K562 (cell line): ENCODE measurements around the gene SPOUT1. TPM values are rescaled to one million over a fixed set of nuclear protein-coding genes. Genes with fewer than 3 reads are reported as not detected.

Experiments used
- ATAC-seq: fragments of 200-7000 bp; cut with Tn5 transposase; 3 replicates; pipeline ENCODE4 v1.9.1; 2020; ENCODE audit warnings: moderate library complexity
- BruUV-seq: library from RNA; stranded (reverse); fragments of 400-500 nt; replicated peaks from 2 replicates; lab custom pipeline; 2021; lab: Mats Ljungman, UMichigan
- CTCF ChIA-PET: fragments of 300-600 bp; formaldehyde crosslinking; extraction: SDS; loops from one replicate; lab custom pipeline; 2021; ENCODE audit warnings: low intra/inter-chr PET ratio; lab: Yijun Ruan, JAX
- POLR2A ChIA-PET: fragments of 300-600, 350-650 bp; sonication (Branson Sonifier 250); formaldehyde crosslinking; extraction: SDS; loops from one replicate; lab custom pipeline; 2021; ENCODE audit warnings: antibody characterized with exemption, inconsistent platforms; lab: Yijun Ruan, JAX
- DNase-seq, 4 experiments: peaks; one replicate each; pipeline versions ENCODE4 v3.0.0 to v3.0.0-alpha.2; 2011 to 2018; ENCODE audit warnings: low spot score in 3 of 4, mixed read lengths in 3 of 4; ENCODE audit errors: extremely low read depth in 1 of 4
- FAIRE-seq: peaks from 2 replicates; lab custom pipeline; 2011; peaks lifted over from hg19 to GRCh38; lab: Jason Lieb, UNC
- H2AFZ ChIP-seq: 2 replicates; pipeline ENCODE4 v1.6.0; 2011; ENCODE audit warnings: low read depth, low read length, control low read depth, inconsistent platforms
- H3K27ac ChIP-seq: fragments of 200-600 bp; 3 replicates; pipeline ENCODE4 v1.8.0; 2011; ENCODE audit warnings: low read depth, mild to moderate bottlenecking, control low read depth, inconsistent platforms, low read length, moderate library complexity, mixed read lengths; ENCODE audit errors: extremely low read depth
- H3K27me3 ChIP-seq, 2 experiments: fragments of 300-600 bp in 1 of 2; 2 replicates in 1 of 2; 3 replicates in 1 of 2; pipeline versions ENCODE4 v1.6.0 to v1.8.0; 2011; ENCODE audit warnings: inconsistent platforms in 2 of 2, low read length in 2 of 2, mild to moderate bottlenecking in 1 of 2, mixed read lengths in 1 of 2, moderate library complexity in 1 of 2; ENCODE audit not compliant: control insufficient read depth in 2 of 2, insufficient read depth in 2 of 2
- H3K36me3 ChIP-seq: fragments of 300-600 bp; 3 replicates; pipeline ENCODE4 v1.8.0; 2011; ENCODE audit warnings: mild to moderate bottlenecking, low read length, inconsistent platforms; ENCODE audit not compliant: control insufficient read depth, insufficient read depth
- H3K4me1 ChIP-seq, 2 experiments: fragments of 200-600 bp in 1 of 2; replicated peaks in 1 of 2; 2 replicates in 1 of 2; 3 replicates in 1 of 2; pipeline versions ENCODE4 v1.5.1 to v1.8.0; 2011; ENCODE audit warnings: inconsistent platforms in 2 of 2, low read length in 2 of 2, mild to moderate bottlenecking in 1 of 2, mixed read lengths in 1 of 2, moderate library complexity in 1 of 2; ENCODE audit not compliant: control insufficient read depth in 2 of 2, insufficient read depth in 2 of 2
- H3K4me2 ChIP-seq: 2 replicates; pipeline ENCODE4 v1.6.1; 2011; ENCODE audit warnings: low read length, control low read depth, inconsistent platforms, mixed read lengths; ENCODE audit not compliant: insufficient read depth
- H3K4me3 ChIP-seq: fragments of 200-600 bp; sonication (generic), shearing (Covaris generic); 2 replicates; pipeline ENCODE4 v1.5.1; 2016; ENCODE audit warnings: control low read depth, inconsistent platforms
- H3K79me2 ChIP-seq: fragments of 200-600 bp; 3 replicates; pipeline ENCODE4 v1.8.0; 2011; ENCODE audit warnings: low read length, inconsistent platforms; ENCODE audit not compliant: control insufficient read depth, insufficient read depth
- H3K9ac ChIP-seq, 2 experiments: 2 replicates each; pipeline versions ENCODE4 v1.6.0 to v1.6.1; 2011; ENCODE audit warnings: low read depth in 2 of 2, low read length in 2 of 2, control low read depth in 1 of 2, inconsistent platforms in 1 of 2, mild to moderate bottlenecking in 1 of 2, mixed read lengths in 1 of 2; ENCODE audit not compliant: insufficient read depth in 1 of 2
- H3K9me1 ChIP-seq: one replicate; pipeline ENCODE4 v1.6.0; 2011; ENCODE audit warnings: inconsistent platforms, mild to moderate bottlenecking, low read length, moderate library complexity; ENCODE audit not compliant: control insufficient read depth, insufficient read depth
- H3K9me3 ChIP-seq: replicated peaks from 2 replicates; pipeline ENCODE4 v1.5.1; 2011; ENCODE audit warnings: low read depth, low read length, inconsistent platforms; ENCODE audit not compliant: control insufficient read depth, insufficient read depth
- H4K20me1 ChIP-seq: replicated peaks from 2 replicates; pipeline ENCODE4 v1.6.1; 2011; ENCODE audit warnings: low read length, inconsistent platforms, mixed read lengths; ENCODE audit not compliant: control insufficient read depth, insufficient read depth
- ERF ChIP-seq: fragments of 450-650 bp; formaldehyde crosslinking; IDR thresholded peaks from 2 replicates; pipeline ENCODE4 v1.4.0; 2020; ENCODE audit warnings: mild to moderate bottlenecking, mixed read lengths
- HDAC2 ChIP-seq: fragments of 450-650 bp; IDR thresholded peaks from 2 replicates; pipeline ENCODE4 v1.6.1; 2016; ENCODE audit warnings: mild to moderate bottlenecking
- LCOR ChIP-seq: sonication (generic); formaldehyde crosslinking; IDR thresholded peaks from 2 replicates; pipeline ENCODE4 v1.8.0; 2022; ENCODE audit warnings: mild to moderate bottlenecking, missing genetic modification reagents
- MGA ChIP-seq: fragments of 450-650 bp; IDR thresholded peaks from 2 replicates; pipeline ENCODE4 v1.6.1; 2016; ENCODE audit warnings: mild to moderate bottlenecking, moderate library complexity
- NKRF ChIP-seq: fragments of 450-650 bp; IDR thresholded peaks from 2 replicates; pipeline ENCODE4 v1.6.1; 2016; ENCODE audit warnings: borderline replicate concordance
- TGIF2 ChIP-seq: sonication (generic); formaldehyde crosslinking; IDR thresholded peaks from 2 replicates; pipeline ENCODE4 v1.8.1; 2022; ENCODE audit warnings: mild to moderate bottlenecking, missing genetic modification reagents, moderate library complexity
- ZNF174 ChIP-seq: fragments of 250-450 bp; sonication (Bioruptor Pico); IDR thresholded peaks from 2 replicates; pipeline ENCODE4 v1.4.0; 2020; ENCODE audit warnings: mild to moderate bottlenecking
- WGBS: fragments of 100-300 bp; shearing (Covaris generic); methylation state at CpG from one replicate; pipeline ENCODE4 v1.1.6; 2016; ENCODE audit warnings: low coverage, mixed read lengths; ENCODE audit not compliant: insufficient coverage; ENCODE audit errors: missing lambda C conversion rate; 5-methylcytosine and 5-hydroxymethylcytosine counted together
- in situ Hi-C: fragments of 300-500 bp; cut with MboI; formaldehyde crosslinking; loops from 4 replicates; pipeline ENCODE4 v1.15.0; 2018; ENCODE audit warnings: inconsistent platforms, mixed read lengths
- intact Hi-C: fragments of 100-400 bp; cut with micrococcal nuclease; formaldehyde crosslinking; loops from 2 replicates; pipeline ENCODE4 v1.14.2; 2022
- polyA plus RNA-seq, 8 experiments: library from polyadenylated mRNA; depleted of rRNA in 4 of 8; stranded (reverse) in 5 of 8; unstranded in 3 of 8; fragments of >200 nt; fragmentation: Nextera tagmentation in 2 of 8; fragmentation: Illumina TruSeq in 1 of 8; extraction: Ambion mirVana in 2 of 8; extraction: Trizol in 1 of 8; gene quantifications; 2 replicates each; pipeline versions ENCODE4 v1.2.1 to v1.2.3, GENCODE V29; 2011 to 2014; ENCODE audit warnings: inconsistent platforms in 1 of 8, missing spikeins in 1 of 8
- total RNA-seq, 7 experiments: library from RNA; depleted of rRNA in 6 of 7; stranded (reverse); fragments of >200 nt in 6 of 7; fragmentation: Illumina TruSeq in 2 of 7; extraction: Trizol in 2 of 7; gene quantifications; 2 replicates each; pipeline versions ENCODE4 v1.2.1 to v1.2.3, GENCODE V29; 2011 to 2021; ENCODE audit warnings: low replicate concordance in 1 of 7
- TF ChIP-seq, protein P1 (sequence below): fragments of 450-650 bp; IDR thresholded peaks from 2 replicates; pipeline ENCODE4 v1.6.1; 2018; ENCODE audit warnings: mild to moderate bottlenecking, low read depth; ENCODE audit not compliant: partially characterized antibody

The SPOUT1 gene
- total and polyA plus RNA-seq, 9 of the 15 experiments (the other 6 are each of a cell fraction or from before 2014, with no cell fraction given): 10.6 to 121 (median 37.4) TPM

- ATAC-seq: no peak
- Histone ChIP-seq H3K4me2 (no peak overlapping the region), H4K20me1 (no peaks in the 10 kb centered on the region), H3K4me1 (peaks cover 9% of the 10 kb centered on the region in 2 experiments; a peak in 4 of 5 replicates), H3K4me3 (no peak overlapping the region), H3K9me1 (peaks cover 10% of the 10 kb centered on the region), H3K9me3 (no peaks in the 10 kb centered on the region), H3K9ac (no peak overlapping the region), H3K79me2 (no peaks in the 10 kb centered on the region), H2AFZ (no peak overlapping the region), H3K36me3 (peaks cover 15% of the 10 kb centered on the region), H3K27me3 (no peaks in the 10 kb centered on the region), H3K27ac (no peak overlapping the region)
- CTCF ChIA-PET: no interaction called here
- DNase-seq: no peak
- POLR2A ChIA-PET: interaction anchor here (0.7 kb wide), 1 partner anchor 890 kb away, joined by 3 read pairs; no protein-coding TSS in a partner anchor
- no peak for FAIRE-seq
- no TSS peak for BruUV-seq
- WGBS: 100% methylated on average over 1 of the region's 1 CpG
- intact Hi-C loops (no loop called here), in situ Hi-C loops (no loop called here)
- no peak for TF ChIP-seq TGIF2
- no peak for TF ChIP-seq LCOR
- no peak for TF ChIP-seq ZNF174 (CRISPR knock-in tag)
- no peak for TF ChIP-seq NKRF
- TF ChIP-seq MGA: no peak
- TF ChIP-seq HDAC2: no peak
- TF ChIP-seq, protein P1, sequence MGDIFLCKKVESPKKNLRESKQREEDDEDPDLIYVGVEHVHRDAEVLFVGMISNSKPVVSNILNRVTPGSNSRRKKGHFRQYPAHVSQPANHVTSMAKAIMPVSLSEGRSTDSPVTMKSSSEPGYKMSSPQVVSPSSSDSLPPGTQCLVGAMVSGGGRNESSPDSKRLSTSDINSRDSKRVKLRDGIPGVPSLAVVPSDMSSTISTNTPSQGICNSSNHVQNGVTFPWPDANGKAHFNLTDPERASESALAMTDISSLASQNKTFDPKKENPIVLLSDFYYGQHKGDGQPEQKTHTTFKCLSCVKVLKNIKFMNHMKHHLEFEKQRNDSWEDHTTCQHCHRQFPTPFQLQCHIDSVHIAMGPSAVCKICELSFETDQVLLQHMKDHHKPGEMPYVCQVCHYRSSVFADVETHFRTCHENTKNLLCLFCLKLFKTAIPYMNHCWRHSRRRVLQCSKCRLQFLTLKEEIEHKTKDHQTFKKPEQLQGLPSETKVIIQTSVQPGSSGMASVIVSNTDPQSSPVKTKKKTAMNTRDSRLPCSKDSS: no peak
- TF ChIP-seq ERF (CRISPR knock-in tag): no peak
Observed at GRCh38 chr9:128840524-128840923, 10.9 kb upstream of the SPOUT1 start.
